WTC11 (cell line): Measurements from ENCODE around the gene DOCK7. TPM values are rescaled to one million over a fixed set of nuclear protein-coding genes. Genes with fewer than 3 reads are reported as not detected.

Source experiments
- ATAC-seq: fragments of 200-7000 bp; cut with Tn5 transposase; 2 replicates; pipeline ENCODE4 v1.10.0; 2021; ENCODE audit warnings: mild to moderate bottlenecking, moderate library complexity
- CTCF ChIA-PET: fragments of 300-600 bp; sonication (Branson Sonifier 250); formaldehyde crosslinking; loops from one replicate; lab custom pipeline; 2021; ENCODE audit warnings: antibody characterized with exemption; lab: Charles Lee
- POLR2A ChIA-PET: fragments of 350-600 bp; sonication (Branson Sonifier 250); formaldehyde crosslinking; loops from one replicate; lab custom pipeline; 2021; ENCODE audit warnings: antibody characterized with exemption; lab: Charles Lee
- DNase-seq: peaks from one replicate; pipeline ENCODE4 v3.0.0; 2021; ENCODE audit warnings: low spot score
- H3K27ac Mint-ChIP-seq: 2 replicates; pipeline ENCODE4 v1.8.0; 2021; ENCODE audit warnings: mixed read lengths
- H3K27me3 Mint-ChIP-seq: 2 replicates; pipeline ENCODE4 v1.8.0; 2021; ENCODE audit warnings: low read depth, mild to moderate bottlenecking, moderate library complexity, mixed read lengths
- H3K36me3 Mint-ChIP-seq: 2 replicates; pipeline ENCODE4 v1.8.0; 2021; ENCODE audit warnings: mixed read lengths
- H3K4me1 Mint-ChIP-seq: 2 replicates; pipeline ENCODE4 v1.8.0; 2022; ENCODE audit warnings: mixed read lengths
- H3K4me3 Mint-ChIP-seq: 2 replicates; pipeline ENCODE4 v1.8.0; 2021; ENCODE audit warnings: mild to moderate bottlenecking, moderate library complexity, mixed read lengths
- H3K9me3 Mint-ChIP-seq: 2 replicates; pipeline ENCODE4 v1.8.0; 2021; ENCODE audit warnings: mixed read lengths
- CBFB ChIP-seq: sonication (generic); formaldehyde crosslinking; IDR thresholded peaks from 2 replicates; pipeline ENCODE4 v1.8.1; 2022; ENCODE audit warnings: mild to moderate bottlenecking, low read depth, missing genetic modification reagents
- CREM ChIP-seq: sonication (generic); formaldehyde crosslinking; IDR thresholded peaks from 2 replicates; pipeline ENCODE4 v1.8.1; 2022; ENCODE audit warnings: mild to moderate bottlenecking, missing genetic modification reagents, moderate library complexity
- GTF2I ChIP-seq: fragments of 250-450 bp; sonication (Bioruptor Pico); conservative IDR thresholded peaks from 2 replicates; pipeline ENCODE4 v1.4.0; 2021; ENCODE audit warnings: mild to moderate bottlenecking
- JAZF1 ChIP-seq: fragments of 250-450 bp; sonication (Bioruptor Pico); IDR thresholded peaks from 2 replicates; pipeline ENCODE4 v1.9.0; 2021; ENCODE audit warnings: moderate library complexity, mild to moderate bottlenecking, inconsistent platforms
- KAT7 ChIP-seq: sonication (generic); formaldehyde crosslinking; IDR thresholded peaks from 2 replicates; pipeline ENCODE4 v1.8.1; 2023; ENCODE audit warnings: missing genetic modification reagents, mild to moderate bottlenecking, borderline replicate concordance
- NFYB ChIP-seq: sonication (generic); formaldehyde crosslinking; conservative IDR thresholded peaks from 2 replicates; pipeline ENCODE4 v1.8.0; 2022; ENCODE audit warnings: low read depth, missing genetic modification reagents
- NR1H2 ChIP-seq: sonication (generic); formaldehyde crosslinking; IDR thresholded peaks from 2 replicates; pipeline ENCODE4 v1.9.0; 2021; ENCODE audit warnings: mild to moderate bottlenecking, moderate library complexity, missing genetic modification reagents
- OVOL2 ChIP-seq: fragments of 250-450 bp; sonication (Bioruptor Pico); IDR thresholded peaks from 2 replicates; pipeline ENCODE4 v1.9.0; 2021; ENCODE audit warnings: mild to moderate bottlenecking, borderline replicate concordance
- SMAD3 ChIP-seq: sonication (generic); formaldehyde crosslinking; IDR thresholded peaks from 2 replicates; pipeline ENCODE4 v1.8.0; 2022; ENCODE audit warnings: missing genetic modification reagents, mild to moderate bottlenecking, borderline replicate concordance
- ZNF232 ChIP-seq: sonication (generic); formaldehyde crosslinking; IDR thresholded peaks from 2 replicates; pipeline ENCODE4 v1.8.0; 2022; ENCODE audit warnings: mild to moderate bottlenecking, missing genetic modification reagents
- ZNF263 ChIP-seq: sonication (generic); formaldehyde crosslinking; IDR thresholded peaks from 2 replicates; pipeline ENCODE4 v1.8.1; 2022; ENCODE audit warnings: low read depth, mild to moderate bottlenecking, moderate library complexity, missing genetic modification reagents
- total RNA-seq: library from RNA; stranded (reverse); gene quantifications from 3 replicates; pipeline ENCODE4 v1.2.3, GENCODE V29; 2021
- TF ChIP-seq, protein P1 (sequence below): fragments of 250-450 bp; sonication (Bioruptor Pico); IDR thresholded peaks from 2 replicates; pipeline ENCODE4 v1.8.0; 2021; ENCODE audit warnings: mild to moderate bottlenecking
- TF ChIP-seq, protein P2 (sequence below): sonication (generic); formaldehyde crosslinking; IDR thresholded peaks from 2 replicates; pipeline ENCODE4 v1.8.0; 2022; ENCODE audit warnings: missing genetic modification reagents
- TF ChIP-seq, protein P3 (sequence below): sonication (generic); formaldehyde crosslinking; IDR thresholded peaks from 2 replicates; pipeline ENCODE4 v1.8.1; 2022; ENCODE audit warnings: low read depth, missing genetic modification reagents, borderline replicate concordance
- TF ChIP-seq, protein P4 (sequence below): sonication (generic); formaldehyde crosslinking; IDR thresholded peaks from 2 replicates; pipeline ENCODE4 v1.8.1; 2022; ENCODE audit warnings: low read depth, mild to moderate bottlenecking, moderate library complexity, missing genetic modification reagents, borderline replicate concordance
- TF ChIP-seq, protein P5 (sequence below): sonication (generic); formaldehyde crosslinking; IDR thresholded peaks from 2 replicates; pipeline ENCODE4 v1.8.0; 2023; ENCODE audit warnings: mild to moderate bottlenecking, missing genetic modification reagents
- TF ChIP-seq, protein P6 (sequence below): sonication (generic); formaldehyde crosslinking; IDR thresholded peaks from 2 replicates; pipeline ENCODE4 v1.8.1; 2023; ENCODE audit warnings: mild to moderate bottlenecking, missing genetic modification reagents
- TF ChIP-seq, protein P7 (sequence below): sonication (generic); formaldehyde crosslinking; IDR thresholded peaks from 2 replicates; pipeline ENCODE4 v1.8.0; 2022; ENCODE audit warnings: mild to moderate bottlenecking, missing genetic modification reagents
- TF ChIP-seq, protein P8 (sequence below): sonication (generic); formaldehyde crosslinking; conservative IDR thresholded peaks from 2 replicates; pipeline ENCODE4 v1.8.1; 2022; ENCODE audit warnings: mild to moderate bottlenecking, missing genetic modification reagents
- TF ChIP-seq, protein P9 (sequence below): sonication (generic); formaldehyde crosslinking; conservative IDR thresholded peaks from 2 replicates; pipeline ENCODE4 v1.8.1; 2023; ENCODE audit warnings: mild to moderate bottlenecking, low read depth, missing genetic modification reagents, moderate library complexity

The DOCK7 gene
- total RNA-seq, 1 experiment from 2014 or later: 34.2 TPM

DNA sequence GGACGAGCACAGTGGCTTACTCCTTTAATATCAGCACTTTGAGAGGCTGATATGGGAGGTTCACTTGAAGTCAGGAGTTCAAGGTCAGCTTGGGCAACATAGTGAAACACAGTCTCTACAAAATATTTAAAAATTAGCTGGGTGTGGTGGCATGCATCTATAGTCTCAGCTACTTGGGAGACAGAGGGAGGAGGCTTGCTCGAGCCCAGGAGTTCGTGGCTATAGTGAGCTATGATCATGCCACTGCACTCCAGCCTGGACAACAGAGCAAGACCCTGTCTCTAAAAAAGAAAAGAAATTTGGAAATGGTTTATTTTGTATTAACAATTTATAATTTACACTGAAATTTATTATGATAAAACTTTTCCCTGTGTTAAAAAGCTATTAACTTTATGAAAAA lies 92.5 kb downstream of the DOCK7 start:
- ChIA-PET CTCF (no interaction called here), POLR2A (no interaction called here)
- H3K27me3 Mint-ChIP-seq: no peaks in the 10 kb centered on the region
- H3K4me3 Mint-ChIP-seq: no peak overlapping the region
- H3K36me3 Mint-ChIP-seq: no peaks in the 10 kb centered on the region
- no peak overlapping the region for H3K27ac Mint-ChIP-seq
- 0 out of 2 replicates have a peak, but pooled peaks cover 3% of the 10 kb centered on the region for H3K9me3 Mint-ChIP-seq
- peaks cover 4% of the 10 kb centered on the region; the same call in 1 of the 2 replicates for H3K4me1 Mint-ChIP-seq
- ATAC-seq (no peak), DNase-seq (no peak)
- TF ChIP-seq, protein P1, sequence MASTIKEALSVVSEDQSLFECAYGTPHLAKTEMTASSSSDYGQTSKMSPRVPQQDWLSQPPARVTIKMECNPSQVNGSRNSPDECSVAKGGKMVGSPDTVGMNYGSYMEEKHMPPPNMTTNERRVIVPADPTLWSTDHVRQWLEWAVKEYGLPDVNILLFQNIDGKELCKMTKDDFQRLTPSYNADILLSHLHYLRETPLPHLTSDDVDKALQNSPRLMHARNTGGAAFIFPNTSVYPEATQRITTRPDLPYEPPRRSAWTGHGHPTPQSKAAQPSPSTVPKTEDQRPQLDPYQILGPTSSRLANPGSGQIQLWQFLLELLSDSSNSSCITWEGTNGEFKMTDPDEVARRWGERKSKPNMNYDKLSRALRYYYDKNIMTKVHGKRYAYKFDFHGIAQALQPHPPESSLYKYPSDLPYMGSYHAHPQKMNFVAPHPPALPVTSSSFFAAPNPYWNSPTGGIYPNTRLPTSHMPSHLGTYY (CRISPR knock-in tag): no peak
- TF ChIP-seq, protein P2, sequence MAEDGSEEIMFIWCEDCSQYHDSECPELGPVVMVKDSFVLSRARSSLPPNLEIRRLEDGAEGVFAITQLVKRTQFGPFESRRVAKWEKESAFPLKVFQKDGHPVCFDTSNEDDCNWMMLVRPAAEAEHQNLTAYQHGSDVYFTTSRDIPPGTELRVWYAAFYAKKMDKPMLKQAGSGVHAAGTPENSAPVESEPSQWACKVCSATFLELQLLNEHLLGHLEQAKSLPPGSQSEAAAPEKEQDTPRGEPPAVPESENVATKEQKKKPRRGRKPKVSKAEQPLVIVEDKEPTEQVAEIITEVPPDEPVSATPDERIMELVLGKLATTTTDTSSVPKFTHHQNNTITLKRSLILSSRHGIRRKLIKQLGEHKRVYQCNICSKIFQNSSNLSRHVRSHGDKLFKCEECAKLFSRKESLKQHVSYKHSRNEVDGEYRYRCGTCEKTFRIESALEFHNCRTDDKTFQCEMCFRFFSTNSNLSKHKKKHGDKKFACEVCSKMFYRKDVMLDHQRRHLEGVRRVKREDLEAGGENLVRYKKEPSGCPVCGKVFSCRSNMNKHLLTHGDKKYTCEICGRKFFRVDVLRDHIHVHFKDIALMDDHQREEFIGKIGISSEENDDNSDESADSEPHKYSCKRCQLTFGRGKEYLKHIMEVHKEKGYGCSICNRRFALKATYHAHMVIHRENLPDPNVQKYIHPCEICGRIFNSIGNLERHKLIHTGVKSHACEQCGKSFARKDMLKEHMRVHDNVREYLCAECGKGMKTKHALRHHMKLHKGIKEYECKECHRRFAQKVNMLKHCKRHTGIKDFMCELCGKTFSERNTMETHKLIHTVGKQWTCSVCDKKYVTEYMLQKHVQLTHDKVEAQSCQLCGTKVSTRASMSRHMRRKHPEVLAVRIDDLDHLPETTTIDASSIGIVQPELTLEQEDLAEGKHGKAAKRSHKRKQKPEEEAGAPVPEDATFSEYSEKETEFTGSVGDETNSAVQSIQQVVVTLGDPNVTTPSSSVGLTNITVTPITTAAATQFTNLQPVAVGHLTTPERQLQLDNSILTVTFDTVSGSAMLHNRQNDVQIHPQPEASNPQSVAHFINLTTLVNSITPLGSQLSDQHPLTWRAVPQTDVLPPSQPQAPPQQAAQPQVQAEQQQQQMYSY (CRISPR knock-in tag): no peak
- TF ChIP-seq, protein P3, sequence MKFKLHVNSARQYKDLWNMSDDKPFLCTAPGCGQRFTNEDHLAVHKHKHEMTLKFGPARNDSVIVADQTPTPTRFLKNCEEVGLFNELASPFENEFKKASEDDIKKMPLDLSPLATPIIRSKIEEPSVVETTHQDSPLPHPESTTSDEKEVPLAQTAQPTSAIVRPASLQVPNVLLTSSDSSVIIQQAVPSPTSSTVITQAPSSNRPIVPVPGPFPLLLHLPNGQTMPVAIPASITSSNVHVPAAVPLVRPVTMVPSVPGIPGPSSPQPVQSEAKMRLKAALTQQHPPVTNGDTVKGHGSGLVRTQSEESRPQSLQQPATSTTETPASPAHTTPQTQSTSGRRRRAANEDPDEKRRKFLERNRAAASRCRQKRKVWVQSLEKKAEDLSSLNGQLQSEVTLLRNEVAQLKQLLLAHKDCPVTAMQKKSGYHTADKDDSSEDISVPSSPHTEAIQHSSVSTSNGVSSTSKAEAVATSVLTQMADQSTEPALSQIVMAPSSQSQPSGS (CRISPR knock-in tag): no peak
- TF ChIP-seq NR1H2 (no peak), CREM (CRISPR knock-in tag) (no peak), OVOL2 (CRISPR knock-in tag) (no peak), GTF2I (CRISPR knock-in tag) (no peak), ZNF232 (no peak), JAZF1 (CRISPR knock-in tag) (no peak), CBFB (CRISPR knock-in tag) (no peak), NFYB (CRISPR knock-in tag) (no peak), SMAD3 (CRISPR knock-in tag) (no peak), ZNF263 (CRISPR knock-in tag) (no peak), KAT7 (CRISPR knock-in tag) (no peak)
- TF ChIP-seq, protein P4, sequence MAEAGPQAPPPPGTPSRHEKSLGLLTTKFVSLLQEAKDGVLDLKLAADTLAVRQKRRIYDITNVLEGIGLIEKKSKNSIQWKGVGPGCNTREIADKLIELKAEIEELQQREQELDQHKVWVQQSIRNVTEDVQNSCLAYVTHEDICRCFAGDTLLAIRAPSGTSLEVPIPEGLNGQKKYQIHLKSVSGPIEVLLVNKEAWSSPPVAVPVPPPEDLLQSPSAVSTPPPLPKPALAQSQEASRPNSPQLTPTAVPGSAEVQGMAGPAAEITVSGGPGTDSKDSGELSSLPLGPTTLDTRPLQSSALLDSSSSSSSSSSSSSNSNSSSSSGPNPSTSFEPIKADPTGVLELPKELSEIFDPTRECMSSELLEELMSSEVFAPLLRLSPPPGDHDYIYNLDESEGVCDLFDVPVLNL (CRISPR knock-in tag): no peak
- TF ChIP-seq, protein P5, sequence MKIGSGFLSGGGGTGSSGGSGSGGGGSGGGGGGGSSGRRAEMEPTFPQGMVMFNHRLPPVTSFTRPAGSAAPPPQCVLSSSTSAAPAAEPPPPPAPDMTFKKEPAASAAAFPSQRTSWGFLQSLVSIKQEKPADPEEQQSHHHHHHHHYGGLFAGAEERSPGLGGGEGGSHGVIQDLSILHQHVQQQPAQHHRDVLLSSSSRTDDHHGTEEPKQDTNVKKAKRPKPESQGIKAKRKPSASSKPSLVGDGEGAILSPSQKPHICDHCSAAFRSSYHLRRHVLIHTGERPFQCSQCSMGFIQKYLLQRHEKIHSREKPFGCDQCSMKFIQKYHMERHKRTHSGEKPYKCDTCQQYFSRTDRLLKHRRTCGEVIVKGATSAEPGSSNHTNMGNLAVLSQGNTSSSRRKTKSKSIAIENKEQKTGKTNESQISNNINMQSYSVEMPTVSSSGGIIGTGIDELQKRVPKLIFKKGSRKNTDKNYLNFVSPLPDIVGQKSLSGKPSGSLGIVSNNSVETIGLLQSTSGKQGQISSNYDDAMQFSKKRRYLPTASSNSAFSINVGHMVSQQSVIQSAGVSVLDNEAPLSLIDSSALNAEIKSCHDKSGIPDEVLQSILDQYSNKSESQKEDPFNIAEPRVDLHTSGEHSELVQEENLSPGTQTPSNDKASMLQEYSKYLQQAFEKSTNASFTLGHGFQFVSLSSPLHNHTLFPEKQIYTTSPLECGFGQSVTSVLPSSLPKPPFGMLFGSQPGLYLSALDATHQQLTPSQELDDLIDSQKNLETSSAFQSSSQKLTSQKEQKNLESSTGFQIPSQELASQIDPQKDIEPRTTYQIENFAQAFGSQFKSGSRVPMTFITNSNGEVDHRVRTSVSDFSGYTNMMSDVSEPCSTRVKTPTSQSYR: no peak
- TF ChIP-seq, protein P6, sequence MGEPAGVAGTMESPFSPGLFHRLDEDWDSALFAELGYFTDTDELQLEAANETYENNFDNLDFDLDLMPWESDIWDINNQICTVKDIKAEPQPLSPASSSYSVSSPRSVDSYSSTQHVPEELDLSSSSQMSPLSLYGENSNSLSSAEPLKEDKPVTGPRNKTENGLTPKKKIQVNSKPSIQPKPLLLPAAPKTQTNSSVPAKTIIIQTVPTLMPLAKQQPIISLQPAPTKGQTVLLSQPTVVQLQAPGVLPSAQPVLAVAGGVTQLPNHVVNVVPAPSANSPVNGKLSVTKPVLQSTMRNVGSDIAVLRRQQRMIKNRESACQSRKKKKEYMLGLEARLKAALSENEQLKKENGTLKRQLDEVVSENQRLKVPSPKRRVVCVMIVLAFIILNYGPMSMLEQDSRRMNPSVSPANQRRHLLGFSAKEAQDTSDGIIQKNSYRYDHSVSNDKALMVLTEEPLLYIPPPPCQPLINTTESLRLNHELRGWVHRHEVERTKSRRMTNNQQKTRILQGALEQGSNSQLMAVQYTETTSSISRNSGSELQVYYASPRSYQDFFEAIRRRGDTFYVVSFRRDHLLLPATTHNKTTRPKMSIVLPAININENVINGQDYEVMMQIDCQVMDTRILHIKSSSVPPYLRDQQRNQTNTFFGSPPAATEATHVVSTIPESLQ (CRISPR knock-in tag): no peak
- TF ChIP-seq, protein P7, sequence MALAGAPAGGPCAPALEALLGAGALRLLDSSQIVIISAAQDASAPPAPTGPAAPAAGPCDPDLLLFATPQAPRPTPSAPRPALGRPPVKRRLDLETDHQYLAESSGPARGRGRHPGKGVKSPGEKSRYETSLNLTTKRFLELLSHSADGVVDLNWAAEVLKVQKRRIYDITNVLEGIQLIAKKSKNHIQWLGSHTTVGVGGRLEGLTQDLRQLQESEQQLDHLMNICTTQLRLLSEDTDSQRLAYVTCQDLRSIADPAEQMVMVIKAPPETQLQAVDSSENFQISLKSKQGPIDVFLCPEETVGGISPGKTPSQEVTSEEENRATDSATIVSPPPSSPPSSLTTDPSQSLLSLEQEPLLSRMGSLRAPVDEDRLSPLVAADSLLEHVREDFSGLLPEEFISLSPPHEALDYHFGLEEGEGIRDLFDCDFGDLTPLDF (CRISPR knock-in tag): no peak
- TF ChIP-seq, protein P8, sequence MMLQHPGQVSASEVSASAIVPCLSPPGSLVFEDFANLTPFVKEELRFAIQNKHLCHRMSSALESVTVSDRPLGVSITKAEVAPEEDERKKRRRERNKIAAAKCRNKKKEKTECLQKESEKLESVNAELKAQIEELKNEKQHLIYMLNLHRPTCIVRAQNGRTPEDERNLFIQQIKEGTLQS (CRISPR knock-in tag): no peak
- TF ChIP-seq, protein P9, sequence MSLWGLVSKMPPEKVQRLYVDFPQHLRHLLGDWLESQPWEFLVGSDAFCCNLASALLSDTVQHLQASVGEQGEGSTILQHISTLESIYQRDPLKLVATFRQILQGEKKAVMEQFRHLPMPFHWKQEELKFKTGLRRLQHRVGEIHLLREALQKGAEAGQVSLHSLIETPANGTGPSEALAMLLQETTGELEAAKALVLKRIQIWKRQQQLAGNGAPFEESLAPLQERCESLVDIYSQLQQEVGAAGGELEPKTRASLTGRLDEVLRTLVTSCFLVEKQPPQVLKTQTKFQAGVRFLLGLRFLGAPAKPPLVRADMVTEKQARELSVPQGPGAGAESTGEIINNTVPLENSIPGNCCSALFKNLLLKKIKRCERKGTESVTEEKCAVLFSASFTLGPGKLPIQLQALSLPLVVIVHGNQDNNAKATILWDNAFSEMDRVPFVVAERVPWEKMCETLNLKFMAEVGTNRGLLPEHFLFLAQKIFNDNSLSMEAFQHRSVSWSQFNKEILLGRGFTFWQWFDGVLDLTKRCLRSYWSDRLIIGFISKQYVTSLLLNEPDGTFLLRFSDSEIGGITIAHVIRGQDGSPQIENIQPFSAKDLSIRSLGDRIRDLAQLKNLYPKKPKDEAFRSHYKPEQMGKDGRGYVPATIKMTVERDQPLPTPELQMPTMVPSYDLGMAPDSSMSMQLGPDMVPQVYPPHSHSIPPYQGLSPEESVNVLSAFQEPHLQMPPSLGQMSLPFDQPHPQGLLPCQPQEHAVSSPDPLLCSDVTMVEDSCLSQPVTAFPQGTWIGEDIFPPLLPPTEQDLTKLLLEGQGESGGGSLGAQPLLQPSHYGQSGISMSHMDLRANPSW (CRISPR knock-in tag): no peak
